OCI-LY7 (cell line): ENCODE measurements around the gene SIGLEC9.

ENCODE experiments used
- CTCF ChIP-seq: fragments of 200-600 bp; sonication (generic); conservative IDR thresholded peaks from 2 replicates; pipeline ENCODE4 v1.5.1; 2014; ENCODE audit warnings: mild to moderate bottlenecking, antibody characterized with exemption, low read length, moderate library complexity, mixed read lengths
- EZH2phosphoT487 ChIP-seq: fragments of 200-600 bp; sonication (generic); IDR thresholded peaks from 2 replicates; pipeline ENCODE4 v1.6.1; 2018; ENCODE audit warnings: low read depth, borderline replicate concordance, mild to moderate bottlenecking, mixed run types, antibody characterized with exemption, low read length, moderate library complexity, mixed read lengths

- no peak for TF ChIP-seq CTCF
- TF ChIP-seq EZH2phosphoT487: no peak
These were observed 36.6 kb downstream of the SIGLEC9 start for GRCh38 chr19:51161266-51161665.
